C1 segment of cervical spinal cord (tissue), 14 donors: ENCODE results near the gene SH2D1B.
"Not testable (repeated sequence)": the region's sequence is repeated elsewhere in the genome, so short reads cannot be mapped to it uniquely, and the experiment has no call there.

ENCODE experiments used
- DNase-seq, 14 donors: peaks; one replicate each; lab custom pipeline; 2025; lab: John Stamatoyannopoulos, UW

The SH2D1B gene, protein sequence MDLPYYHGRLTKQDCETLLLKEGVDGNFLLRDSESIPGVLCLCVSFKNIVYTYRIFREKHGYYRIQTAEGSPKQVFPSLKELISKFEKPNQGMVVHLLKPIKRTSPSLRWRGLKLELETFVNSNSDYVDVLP

DNA sequence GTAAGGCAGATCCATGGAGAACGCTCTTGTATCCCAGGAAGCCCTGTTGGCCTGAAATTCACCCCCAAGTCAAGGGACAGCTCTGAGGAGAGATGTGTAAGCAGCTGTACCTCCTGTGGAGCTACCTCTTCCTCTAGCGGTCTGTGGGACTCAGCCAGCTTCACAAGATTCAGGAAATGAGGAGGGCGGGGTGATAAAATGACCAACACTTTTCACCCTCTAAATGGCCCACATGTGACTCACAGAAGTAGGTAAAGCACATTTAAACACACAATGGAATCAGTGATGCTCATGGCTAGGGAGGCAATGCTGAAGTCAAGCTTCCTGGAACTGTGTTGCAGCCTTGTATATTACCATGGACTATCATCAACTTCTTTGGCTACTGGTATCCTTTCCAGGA lies at the start of gene SH2D1B:
TSS of gene SH2D1B (minus strand) at position 135 of the 400 bp plus-strand sequence. CDS start at position 15, 120 bp downstream.
- no peak for DNase-seq

DNA sequence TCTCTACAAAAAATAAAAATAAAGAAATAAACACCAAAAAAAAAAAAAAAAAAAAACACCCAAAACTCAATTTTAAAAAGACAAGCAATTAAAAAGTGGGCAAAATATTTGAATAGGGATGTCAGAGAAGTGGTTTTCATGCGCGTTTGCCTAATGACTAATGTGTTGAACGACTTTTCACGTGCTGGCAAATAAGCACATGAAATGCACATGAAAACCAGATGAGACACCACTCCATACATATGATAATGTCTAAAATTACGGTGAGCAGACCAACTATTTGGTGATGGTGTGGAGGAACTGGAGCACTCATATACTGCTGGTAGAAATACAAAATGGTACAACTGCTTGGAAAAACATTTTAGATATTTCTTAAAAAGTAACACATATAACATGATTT lies 46.3 kb upstream of the SH2D1B start:
- DNase-seq = no peak

DNA sequence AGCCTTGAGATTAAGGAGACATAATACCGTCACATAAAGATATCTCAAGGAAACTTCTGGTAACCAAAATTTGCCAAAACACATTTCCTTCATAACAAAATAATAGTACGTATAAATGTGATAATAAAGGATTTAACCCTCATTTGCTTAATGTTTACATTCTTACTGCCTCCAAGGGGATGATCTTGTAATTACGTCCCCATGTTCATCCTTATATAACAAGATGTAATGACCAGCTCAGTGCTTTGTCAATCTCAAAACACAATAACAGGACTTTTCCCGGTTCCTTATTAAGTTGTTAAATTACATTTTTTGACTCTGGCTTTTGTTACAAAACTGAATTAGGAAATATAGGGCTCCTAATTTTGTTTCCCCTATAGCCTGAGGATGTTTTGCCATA lies 44.4 kb upstream of the SH2D1B start:
- DNase-seq = no peak

DNA sequence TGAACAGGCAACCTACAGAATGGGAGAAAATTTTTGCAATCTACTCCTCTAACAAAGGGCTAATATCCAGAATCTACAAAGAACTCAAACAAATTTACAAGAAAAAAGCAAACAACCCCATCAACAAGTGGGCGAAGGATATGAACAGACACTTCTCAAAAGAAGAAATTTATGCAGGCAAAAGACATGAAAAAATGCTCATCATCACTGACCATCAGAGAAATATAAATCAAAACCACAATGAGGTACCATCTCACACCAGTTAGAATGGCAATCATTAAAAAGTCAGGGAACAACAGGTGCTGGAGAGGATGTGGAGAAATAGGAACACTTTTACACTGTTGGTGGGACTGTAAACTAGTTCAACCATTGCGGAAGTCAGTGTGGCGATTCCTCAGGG lies 42.4 kb upstream of the SH2D1B start:
- not testable (repeated sequence) for DNase-seq

DNA sequence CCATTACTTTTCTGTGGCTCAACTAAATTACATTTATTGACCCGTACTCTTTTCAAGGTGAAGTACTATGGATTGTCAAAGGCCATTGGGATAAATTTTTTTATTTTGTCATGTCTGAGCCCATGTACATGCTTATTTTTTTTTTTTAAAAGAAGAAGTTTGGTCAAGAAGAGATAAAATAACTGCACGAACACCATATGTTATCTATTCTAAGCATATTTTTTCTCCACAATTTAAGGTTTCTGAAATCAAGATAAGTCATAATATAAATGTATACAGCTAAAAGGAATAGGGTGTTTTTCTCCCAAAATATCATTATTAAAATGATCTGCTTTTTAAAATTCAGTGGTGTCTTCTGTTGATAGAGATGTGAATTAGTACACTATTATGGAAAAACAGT lies 35.0 kb upstream of the SH2D1B start:
- DNase-seq = no peak

DNA sequence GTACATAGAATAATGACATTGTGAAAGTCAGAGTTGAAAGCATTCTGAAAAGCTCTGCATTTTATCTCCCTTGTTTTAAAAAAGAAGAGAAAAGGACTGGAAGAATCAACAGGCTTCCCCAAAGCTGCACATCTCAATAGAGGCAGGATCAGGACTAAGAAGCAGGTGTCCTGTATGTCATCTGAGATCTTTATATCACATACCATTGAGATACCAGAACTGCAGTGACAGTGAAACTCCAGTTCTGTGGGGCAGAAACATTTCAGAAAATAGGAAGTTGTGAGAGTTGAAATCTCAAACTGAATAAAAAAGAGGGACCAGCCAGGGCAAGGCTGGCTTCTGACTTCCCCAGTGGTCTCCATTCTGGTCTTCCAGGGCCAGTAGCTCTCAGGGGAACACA lies 33.0 kb upstream of the SH2D1B start:
- DNase-seq = no peak

DNA sequence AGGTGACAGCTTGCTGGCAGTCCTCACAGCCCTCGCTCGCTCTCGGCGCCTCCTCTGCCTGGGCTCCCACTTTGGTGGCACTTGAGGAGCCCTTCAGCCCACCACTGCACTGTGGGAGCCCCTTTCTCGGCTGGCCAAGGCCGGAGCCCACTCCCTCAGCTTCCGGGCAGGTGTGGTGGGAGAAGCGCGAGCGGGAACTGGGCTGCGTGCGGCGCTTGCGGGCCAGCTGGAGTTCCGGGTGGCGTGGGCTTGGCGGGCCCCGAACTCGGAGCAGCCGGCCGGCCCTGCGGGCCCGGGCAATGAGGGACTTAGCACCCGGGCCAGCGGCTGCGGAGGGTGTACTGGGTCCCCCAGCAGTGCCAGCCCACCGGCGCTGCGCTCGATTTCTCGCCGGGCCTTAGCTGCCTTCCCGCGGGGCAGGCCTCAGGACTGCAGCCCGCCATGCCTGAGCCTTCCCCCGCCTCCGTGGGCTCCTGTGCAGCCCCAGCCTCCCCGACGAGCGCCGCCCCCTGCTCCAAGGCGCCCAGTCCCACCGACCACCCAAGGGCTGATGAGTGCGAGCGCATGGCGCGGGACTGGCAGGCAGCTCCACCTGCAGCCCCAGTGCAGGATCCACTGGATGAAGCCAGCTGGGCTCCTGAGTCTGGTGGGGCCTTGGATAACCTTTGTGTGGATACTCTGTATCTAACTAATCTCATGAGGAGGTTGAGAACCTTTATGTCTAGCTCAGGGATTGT lies 21.2 kb upstream of the SH2D1B start:
- DNase-seq = not testable (repeated sequence)

DNA sequence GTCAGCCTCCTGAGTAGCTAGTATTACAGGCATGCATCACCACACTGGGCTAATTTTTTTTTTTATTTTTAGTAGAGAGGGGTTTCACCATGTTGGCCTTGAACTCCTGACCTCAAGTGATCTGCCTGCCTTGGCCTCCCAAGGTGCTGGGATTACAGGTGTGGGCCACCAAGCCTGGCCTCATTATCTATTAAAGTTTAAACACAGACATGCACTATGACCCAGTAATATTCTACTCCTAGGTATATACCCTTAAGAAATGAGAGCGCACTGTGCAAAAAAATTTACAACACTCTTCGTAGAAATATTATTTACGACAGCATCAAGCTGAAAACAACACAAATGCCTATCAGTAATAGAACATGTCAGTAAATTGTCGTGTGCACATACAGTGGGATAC lies 18.6 kb upstream of the SH2D1B start:
- no peak for DNase-seq

DNA sequence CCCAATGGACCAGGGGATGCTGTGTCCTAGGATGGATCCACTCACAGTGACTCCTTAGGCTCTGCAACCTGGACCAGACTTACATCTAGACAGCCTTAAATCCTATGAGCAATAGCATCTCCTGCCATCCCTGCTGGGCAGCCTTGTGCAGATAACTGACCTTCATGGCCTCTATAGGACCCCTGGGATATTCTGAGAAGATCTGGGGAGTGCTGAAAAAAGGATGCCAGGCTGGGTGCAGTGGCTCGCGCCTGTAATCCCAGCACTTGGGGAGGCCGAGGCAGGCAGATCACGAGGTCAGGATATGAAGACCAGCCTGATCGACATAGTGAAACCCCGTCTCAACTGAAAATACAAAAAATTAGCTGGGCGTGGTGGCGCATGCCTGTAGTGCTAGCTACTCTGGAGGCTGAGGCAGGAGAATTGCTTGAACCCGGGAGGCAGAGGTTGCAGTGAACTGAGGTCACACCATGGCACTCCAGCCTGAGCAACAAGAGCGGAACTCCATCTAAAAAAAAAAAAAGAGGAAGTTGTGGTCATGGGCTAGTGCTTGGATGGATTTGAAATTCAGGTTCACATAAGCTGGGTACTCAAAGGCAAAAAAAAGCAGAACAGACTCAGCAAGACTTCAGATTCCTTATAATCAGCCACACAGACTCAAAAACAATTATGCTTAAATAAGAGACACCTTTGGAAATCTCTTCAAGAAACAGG lies 10.9 kb upstream of the SH2D1B start:
- DNase-seq = no peak

DNA sequence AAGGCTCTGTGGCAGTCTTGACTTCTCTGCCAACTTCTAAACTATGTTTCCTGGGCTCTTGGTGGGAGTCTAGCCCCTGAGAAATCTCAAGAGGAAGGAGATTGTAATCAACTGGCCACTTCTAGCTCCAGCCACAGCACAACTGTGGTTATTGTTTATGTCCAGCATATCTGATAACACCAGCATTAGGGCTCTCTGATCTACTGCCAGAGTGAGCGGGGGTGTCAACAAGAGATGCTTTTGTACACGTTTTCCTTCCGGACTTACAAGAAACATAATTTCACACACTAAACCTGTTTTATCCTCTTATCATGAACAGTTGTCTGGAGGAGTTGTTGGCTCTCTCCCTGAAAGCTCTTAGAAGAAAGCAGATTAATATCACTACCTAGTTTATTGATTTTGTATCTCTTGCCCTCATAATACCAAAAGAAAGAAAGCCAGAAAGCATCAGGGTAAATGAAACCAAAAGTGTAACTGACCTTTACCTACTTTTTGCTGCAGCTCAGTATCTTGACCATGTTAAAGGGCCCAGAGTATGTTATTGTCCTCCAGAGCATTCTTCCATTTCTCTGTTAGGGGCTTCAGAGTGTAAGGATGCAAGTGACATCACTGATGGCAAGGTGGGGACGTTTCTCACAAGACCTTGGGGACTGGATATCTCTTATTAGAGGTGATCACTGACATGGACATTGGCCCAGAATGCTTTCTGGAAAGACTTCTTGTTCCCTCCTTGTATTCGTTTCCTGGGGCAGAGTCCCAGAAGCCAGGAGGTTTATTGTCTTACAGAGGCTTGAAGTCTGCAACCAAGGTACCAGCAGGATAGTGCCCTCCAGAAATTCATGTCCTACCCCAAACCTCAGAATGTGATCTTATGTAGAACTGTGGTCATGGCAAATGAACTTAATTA lies 9.6 kb upstream of the SH2D1B start:
- no peak for DNase-seq

DNA sequence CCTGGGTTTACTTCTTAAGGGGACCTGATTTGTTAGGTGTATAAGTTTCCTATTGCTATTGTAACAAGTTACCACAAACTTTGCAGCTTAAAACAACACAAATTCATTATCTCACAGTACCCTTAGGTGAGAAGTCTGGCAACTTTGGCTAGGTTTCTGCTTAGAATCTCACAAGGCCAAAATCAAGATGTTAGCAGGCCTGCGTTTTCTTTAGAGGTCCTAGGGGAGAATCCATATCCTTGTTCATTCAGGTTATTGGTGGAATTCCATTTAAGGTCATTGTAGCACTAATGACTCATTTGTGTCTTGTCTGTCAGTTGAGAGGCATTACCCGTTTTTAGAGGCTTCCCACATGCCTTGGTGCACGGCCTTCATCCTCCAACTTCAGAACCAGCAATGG lies 8.2 kb upstream of the SH2D1B start:
- no peak for DNase-seq

DNA sequence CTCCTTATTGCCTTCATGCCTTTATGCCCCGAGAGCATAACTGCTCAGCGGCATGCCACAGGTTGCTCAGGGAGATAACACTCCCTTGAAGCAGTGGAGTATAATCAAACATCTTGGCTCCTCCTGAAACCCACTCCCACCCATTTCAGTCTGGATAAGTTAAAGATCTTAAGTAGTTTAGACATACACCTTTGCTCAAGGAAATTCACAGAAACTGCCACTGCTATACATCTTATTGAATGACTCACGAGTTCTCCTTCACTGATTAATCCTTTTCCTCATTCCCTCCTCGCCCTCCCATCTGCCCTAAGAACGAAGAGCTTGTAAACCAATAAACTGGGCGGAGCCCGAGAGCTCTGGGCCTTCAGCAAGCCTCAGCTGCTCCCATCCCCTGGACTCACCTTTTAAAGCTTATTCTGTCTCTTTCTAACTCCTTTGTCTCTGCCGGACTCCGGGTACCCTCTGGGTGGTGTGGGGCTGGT lies 7.6 kb upstream of the SH2D1B start:
- DNase-seq = not testable (repeated sequence)

DNA sequence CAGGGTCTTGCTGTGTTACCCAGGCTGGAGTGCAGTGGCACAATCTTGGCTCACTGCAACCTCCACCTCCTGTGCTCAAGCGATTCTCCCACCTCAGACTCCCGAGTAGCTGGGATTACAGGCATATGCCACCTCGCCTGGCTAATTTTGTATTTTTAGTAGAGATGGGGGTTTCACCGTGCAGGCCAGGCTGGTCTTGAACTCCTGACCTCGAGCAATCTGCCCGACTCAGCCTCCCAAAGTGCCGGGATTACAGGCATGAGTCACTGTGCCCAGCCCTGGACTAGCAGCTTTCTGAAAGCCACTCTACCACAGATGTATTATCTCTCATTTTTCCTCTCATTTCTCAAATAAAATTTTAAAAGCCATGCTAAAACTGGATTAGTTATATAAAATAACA lies 6.6 kb upstream of the SH2D1B start:
- not testable (repeated sequence) for DNase-seq

DNA sequence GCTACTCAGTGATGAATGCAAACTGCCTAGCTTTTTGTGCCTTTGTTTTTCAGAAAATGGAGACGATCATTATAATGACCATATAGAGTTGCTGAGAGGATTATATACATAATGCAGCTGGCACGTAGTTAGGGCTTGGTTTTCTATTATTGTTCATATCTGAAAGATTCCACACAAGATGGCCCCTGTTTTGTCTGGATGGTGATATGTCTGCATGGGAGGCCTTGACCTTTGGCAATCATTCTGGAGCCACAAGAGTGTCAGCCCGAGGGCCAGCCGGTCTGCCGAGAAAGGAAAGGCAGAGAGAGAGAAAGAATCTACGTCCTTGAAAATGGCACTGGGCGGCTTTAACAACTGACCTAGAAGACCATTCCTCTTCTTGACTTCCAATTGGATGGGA lies 5.7 kb upstream of the SH2D1B start:
- no peak for DNase-seq

DNA sequence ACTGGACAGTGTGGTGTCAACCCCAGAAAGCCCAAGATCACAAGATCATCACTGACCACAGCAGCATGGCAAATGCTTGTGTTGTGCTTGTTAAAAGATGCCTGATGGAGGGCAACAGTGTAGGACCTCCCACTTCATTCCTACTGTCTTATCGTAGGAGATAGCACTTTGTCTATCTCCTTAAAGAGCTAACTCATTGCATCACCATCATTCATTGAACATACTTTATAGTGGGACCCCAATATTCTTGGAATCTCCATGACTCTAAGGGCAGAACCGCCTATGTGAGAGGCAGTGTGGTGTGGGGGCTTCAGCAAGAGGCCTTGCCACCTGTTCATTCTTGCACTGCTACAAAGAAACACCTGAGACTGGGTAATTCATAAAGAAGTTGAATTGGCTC lies 5.0 kb upstream of the SH2D1B start:
- DNase-seq = no peak

DNA sequence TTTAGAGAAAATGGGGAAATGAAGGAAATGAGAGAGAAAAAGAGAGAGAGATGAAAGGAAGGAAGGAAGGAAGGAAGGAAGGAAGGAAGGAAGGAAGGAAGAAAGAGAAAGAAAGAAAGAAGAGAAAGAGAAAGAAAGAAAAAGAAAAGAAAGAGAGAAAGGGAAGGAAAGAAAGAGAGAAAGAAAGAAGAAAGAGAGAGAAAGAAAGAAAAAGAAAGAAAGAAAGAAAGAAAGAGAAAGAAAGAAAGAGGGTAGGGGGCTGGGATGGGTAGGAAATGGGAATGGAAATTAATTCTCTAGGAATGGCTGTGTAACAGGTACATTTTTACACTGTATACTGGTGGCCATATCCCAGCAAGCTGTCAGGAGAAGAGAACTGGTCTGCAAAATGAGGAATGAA lies 4.3 kb upstream of the SH2D1B start:
- DNase-seq = no peak

DNA sequence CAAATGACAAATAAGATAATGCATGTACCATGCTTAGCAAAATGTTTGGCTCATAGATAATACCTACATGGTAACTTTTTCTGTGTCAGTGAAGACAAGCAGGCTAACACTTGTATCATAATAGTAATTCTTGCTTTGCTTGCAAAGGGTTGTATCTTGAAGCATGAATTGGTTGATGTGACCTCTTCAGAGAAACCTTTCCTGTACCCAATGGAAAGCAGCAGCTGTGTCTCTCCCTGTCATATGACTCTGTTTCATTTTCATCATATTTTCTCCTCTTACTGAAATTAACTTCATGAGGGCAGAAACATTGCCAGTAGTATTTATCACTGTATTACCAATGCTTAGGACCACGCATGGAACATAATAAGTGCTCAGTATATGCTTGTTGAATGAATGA lies 4.4 kb downstream of the SH2D1B start:
- no peak for DNase-seq

DNA sequence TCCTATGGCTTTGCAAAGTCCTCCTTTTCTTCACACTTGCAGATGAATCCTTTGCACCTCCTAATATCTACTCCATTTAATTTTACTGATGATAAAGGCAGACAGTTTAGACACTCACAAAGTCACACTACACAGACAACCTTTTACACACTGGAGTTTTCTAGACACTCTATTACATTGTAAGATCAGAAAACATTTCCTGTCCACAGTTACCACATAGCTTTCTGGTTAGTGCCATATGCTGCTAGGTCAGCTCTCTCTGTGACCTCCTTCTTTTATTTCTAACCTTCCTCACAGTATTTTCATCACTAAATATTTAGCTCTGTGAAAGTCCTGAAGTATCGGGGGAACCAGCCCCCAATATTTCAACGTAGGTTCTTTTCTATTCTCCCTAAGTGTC lies 5.1 kb downstream of the SH2D1B start:
- no peak for DNase-seq

DNA sequence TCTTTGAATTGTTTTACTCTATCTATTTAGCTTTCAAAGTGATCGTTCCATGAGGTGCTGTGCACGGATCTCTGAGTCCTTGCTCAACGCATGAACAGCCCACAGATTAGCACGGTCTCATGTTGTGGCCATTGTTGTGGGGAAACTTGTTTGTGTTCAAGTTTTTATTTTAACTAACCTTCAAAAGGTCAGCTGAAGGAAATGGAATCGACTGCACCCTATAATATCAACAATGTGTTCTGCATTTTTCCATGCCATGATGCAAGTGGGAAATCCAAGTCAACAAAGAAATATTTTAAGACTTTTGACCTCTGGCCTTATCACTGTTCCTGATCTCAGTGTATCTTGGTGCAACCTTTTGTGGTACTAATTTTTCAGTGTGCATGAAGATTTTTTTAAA lies 6.1 kb downstream of the SH2D1B start:
- DNase-seq = no peak

DNA sequence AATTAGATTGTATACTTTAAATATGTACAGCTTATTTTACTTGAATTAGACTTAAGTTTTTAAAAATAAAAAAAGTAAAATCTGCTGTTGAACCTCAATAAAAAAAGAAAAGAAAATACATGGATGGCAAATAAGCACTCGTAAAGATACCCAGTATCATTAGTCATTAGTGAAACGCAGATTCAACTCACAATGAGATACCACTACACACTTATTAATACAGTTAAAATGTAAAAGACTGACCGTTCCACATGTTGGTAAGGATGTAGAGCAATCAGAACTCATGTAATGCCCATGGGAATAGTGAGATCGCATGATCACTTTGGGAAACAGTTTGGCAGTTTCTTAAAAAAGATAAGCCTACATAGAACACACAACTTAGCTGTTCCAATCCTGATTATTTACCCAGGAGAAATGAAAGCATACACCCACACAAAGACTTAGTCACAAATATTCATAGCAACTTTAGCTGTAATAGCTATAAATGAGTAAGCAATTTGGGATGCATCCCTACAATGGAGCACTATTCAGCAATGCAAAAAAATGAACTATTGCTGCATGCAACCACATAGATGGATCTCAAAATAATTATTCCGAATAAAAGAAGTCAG lies 7.3 kb downstream of the SH2D1B start:
- no peak for DNase-seq

DNA sequence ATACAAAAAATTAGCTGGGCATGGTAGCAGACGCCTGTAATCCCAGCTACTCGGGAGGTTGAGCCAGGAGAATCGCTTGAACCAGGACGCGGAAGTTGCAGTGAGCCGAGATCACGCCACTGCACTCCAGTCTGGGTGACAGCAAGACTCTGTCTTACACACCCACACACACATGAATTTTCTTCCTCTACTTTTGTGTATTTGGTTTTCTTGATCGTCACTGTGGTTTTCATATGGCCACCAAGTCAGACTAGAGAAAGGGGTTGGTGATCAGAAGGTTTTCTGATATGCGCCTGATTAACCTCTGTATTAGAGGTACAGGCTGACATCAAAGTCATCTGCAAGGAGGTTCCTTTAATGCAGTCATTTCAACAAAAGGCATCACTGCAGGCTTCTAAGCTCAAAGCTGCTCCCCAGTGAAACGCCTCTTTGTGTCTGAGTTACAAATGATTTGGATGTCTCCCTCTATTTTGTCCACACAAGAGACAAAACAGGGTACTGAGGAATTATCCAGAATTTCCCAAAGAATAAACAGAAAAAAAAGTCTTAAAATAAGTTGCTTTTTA lies 11.1 kb downstream of the SH2D1B start:
- DNase-seq = no peak
